ENCODE data around the gene TMEM97.

GRCh38 chr17:28333083-28333746, 14.2 kb downstream of the TMEM97 start:
- no peak for TF ChIP-seq JUN (IDR thresholded peaks at IDR 0.05; ENCODE audit: borderline replicate concordance, low read depth, low read length)
- TF ChIP-seq JUN (CRISPR knock-in tag; IDR thresholded peaks at IDR 0.05; ENCODE audit: borderline replicate concordance), result no peak
- TF ChIP-seq, protein P1, sequence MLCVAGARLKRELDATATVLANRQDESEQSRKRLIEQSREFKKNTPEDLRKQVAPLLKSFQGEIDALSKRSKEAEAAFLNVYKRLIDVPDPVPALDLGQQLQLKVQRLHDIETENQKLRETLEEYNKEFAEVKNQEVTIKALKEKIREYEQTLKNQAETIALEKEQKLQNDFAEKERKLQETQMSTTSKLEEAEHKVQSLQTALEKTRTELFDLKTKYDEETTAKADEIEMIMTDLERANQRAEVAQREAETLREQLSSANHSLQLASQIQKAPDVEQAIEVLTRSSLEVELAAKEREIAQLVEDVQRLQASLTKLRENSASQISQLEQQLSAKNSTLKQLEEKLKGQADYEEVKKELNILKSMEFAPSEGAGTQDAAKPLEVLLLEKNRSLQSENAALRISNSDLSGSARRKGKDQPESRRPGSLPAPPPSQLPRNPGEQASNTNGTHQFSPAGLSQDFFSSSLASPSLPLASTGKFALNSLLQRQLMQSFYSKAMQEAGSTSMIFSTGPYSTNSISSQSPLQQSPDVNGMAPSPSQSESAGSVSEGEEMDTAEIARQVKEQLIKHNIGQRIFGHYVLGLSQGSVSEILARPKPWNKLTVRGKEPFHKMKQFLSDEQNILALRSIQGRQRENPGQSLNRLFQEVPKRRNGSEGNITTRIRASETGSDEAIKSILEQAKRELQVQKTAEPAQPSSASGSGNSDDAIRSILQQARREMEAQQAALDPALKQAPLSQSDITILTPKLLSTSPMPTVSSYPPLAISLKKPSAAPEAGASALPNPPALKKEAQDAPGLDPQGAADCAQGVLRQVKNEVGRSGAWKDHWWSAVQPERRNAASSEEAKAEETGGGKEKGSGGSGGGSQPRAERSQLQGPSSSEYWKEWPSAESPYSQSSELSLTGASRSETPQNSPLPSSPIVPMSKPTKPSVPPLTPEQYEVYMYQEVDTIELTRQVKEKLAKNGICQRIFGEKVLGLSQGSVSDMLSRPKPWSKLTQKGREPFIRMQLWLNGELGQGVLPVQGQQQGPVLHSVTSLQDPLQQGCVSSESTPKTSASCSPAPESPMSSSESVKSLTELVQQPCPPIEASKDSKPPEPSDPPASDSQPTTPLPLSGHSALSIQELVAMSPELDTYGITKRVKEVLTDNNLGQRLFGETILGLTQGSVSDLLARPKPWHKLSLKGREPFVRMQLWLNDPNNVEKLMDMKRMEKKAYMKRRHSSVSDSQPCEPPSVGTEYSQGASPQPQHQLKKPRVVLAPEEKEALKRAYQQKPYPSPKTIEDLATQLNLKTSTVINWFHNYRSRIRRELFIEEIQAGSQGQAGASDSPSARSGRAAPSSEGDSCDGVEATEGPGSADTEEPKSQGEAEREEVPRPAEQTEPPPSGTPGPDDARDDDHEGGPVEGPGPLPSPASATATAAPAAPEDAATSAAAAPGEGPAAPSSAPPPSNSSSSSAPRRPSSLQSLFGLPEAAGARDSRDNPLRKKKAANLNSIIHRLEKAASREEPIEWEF (CRISPR knock-in tag; IDR thresholded peaks at IDR 0.05), result no peak
- no peak for TF ChIP-seq ARID1B (IDR thresholded peaks at IDR 0.05)
- TF ChIP-seq TEAD4 (IDR thresholded peaks at IDR 0.05; ENCODE audit: low read length), result no peak
- TF ChIP-seq TEAD4 (CRISPR knock-in tag; IDR thresholded peaks at IDR 0.05; ENCODE audit: borderline replicate concordance), result no peak
- TF ChIP-seq ZNF217 (CRISPR knock-in tag; IDR thresholded peaks at IDR 0.05), result no peak
- TF ChIP-seq CTCF (IDR thresholded peaks at IDR 0.05 in 2 of 3, conservative IDR thresholded peaks at IDR 0.05 in 1 of 3; ENCODE audit: insufficient read depth in 2 of 3, low read depth in 1 of 3, low read length in 3 of 3), result no peak
- TF ChIP-seq SETDB1 (IDR thresholded peaks at IDR 0.05; ENCODE audit: low read length), result no peak
- no peak for TF ChIP-seq MLX (CRISPR knock-in tag; conservative IDR thresholded peaks at IDR 0.05)
- no peak for TF ChIP-seq ZFX (CRISPR knock-in tag; IDR thresholded peaks at IDR 0.05)
- no peak for TF ChIP-seq SMC3 (conservative IDR thresholded peaks at IDR 0.05; ENCODE audit: insufficient read depth, low read depth, low read length)
- TF ChIP-seq SREBF1 (IDR thresholded peaks at IDR 0.05; ENCODE audit: borderline replicate concordance, low read depth, low read length), result no peak

All from K562 (cell line).